GM23338 (cell line): ENCODE results near the gene SMIM33. TPM values are rescaled to one million over a fixed set of nuclear protein-coding genes. Genes with fewer than 3 reads are reported as not detected.

Experiments used
- ATAC-seq: fragments of 200-7000 bp; cut with Tn5 transposase; 3 replicates; pipeline ENCODE4 v1.9.1; 2020
- DNase-seq: peaks from one replicate; pipeline ENCODE4 v3.0.0-alpha.2; 2015; ENCODE audit warnings: low spot score
- H2AFZ ChIP-seq: fragments of 200-600 bp; sonication (generic); 2 replicates; pipeline ENCODE4 v1.8.0; 2016; ENCODE audit warnings: antibody characterized with exemption, mild to moderate bottlenecking, moderate library complexity
- H3F3A ChIP-seq: fragments of 200-600 bp; sonication (generic); replicated peaks from 2 replicates; pipeline ENCODE4 v1.8.0; 2017; ENCODE audit warnings: antibody characterized with exemption, mixed run types, low read depth
- H3K27ac ChIP-seq: fragments of 200-600 bp; sonication (generic); 2 replicates; pipeline ENCODE4 v1.6.1; 2016; ENCODE audit warnings: low read depth
- H3K27me3 ChIP-seq: fragments of 200-600 bp; sonication (generic); 2 replicates; pipeline ENCODE4 v1.8.0; 2016; ENCODE audit warnings: mild to moderate bottlenecking, mixed run types, moderate library complexity; ENCODE audit not compliant: insufficient read depth
- H3K36me3 ChIP-seq: fragments of 200-600 bp; sonication (generic); 2 replicates; pipeline ENCODE4 v1.8.0; 2016; ENCODE audit warnings: mild to moderate bottlenecking; ENCODE audit not compliant: insufficient read depth
- H3K4me1 ChIP-seq: fragments of 200-600 bp; sonication (generic); 2 replicates; pipeline ENCODE4 v1.8.0; 2016; ENCODE audit warnings: mild to moderate bottlenecking, moderate library complexity; ENCODE audit not compliant: insufficient read depth
- H3K4me2 ChIP-seq: fragments of 200-600 bp; sonication (generic); 2 replicates; pipeline ENCODE4 v1.7.1; 2017; ENCODE audit warnings: mixed run types
- H3K4me3 ChIP-seq: fragments of 200-600 bp; sonication (generic); 2 replicates; pipeline ENCODE4 v1.6.1; 2016; ENCODE audit warnings: mixed run types
- H3K79me2 ChIP-seq: fragments of 200-600 bp; sonication (generic); replicated peaks from 2 replicates; pipeline ENCODE4 v1.8.0; 2017; ENCODE audit warnings: mild to moderate bottlenecking; ENCODE audit not compliant: insufficient read depth
- H3K9me2 ChIP-seq: fragments of 200-600 bp; sonication (generic); 2 replicates; pipeline ENCODE4 v1.8.0; 2017; ENCODE audit not compliant: insufficient read depth
- H4K20me1 ChIP-seq: fragments of 200-600 bp; sonication (generic); replicated peaks from 2 replicates; pipeline ENCODE4 v1.8.0; 2017; ENCODE audit warnings: mild to moderate bottlenecking; ENCODE audit not compliant: insufficient read depth
- H3K27ac Mint-ChIP-seq: 2 replicates; pipeline ENCODE4 v1.8.0; 2020; ENCODE audit warnings: inconsistent platforms, mild to moderate bottlenecking, moderate library complexity, mixed read lengths
- H3K27me3 Mint-ChIP-seq: 3 replicates; pipeline ENCODE4 v1.8.0; 2022; ENCODE audit warnings: low read depth, mild to moderate bottlenecking, moderate library complexity, mixed read lengths, inconsistent platforms; ENCODE audit not compliant: insufficient read depth, poor library complexity
- H3K36me3 Mint-ChIP-seq: 3 replicates; pipeline ENCODE4 v1.8.0; 2021; ENCODE audit warnings: low read depth, mild to moderate bottlenecking, inconsistent platforms, moderate library complexity, mixed read lengths
- H3K4me1 Mint-ChIP-seq: 3 replicates; pipeline ENCODE4 v1.8.0; 2020; ENCODE audit warnings: mild to moderate bottlenecking, inconsistent platforms, mixed read lengths
- H3K4me3 Mint-ChIP-seq: 3 replicates; pipeline ENCODE4 v1.8.0; 2021; ENCODE audit warnings: moderate library complexity, mild to moderate bottlenecking, inconsistent platforms, mixed read lengths
- H3K9me3 Mint-ChIP-seq: 3 replicates; pipeline ENCODE4 v1.8.0; 2020; ENCODE audit warnings: moderate library complexity, mild to moderate bottlenecking, inconsistent platforms, mixed read lengths
- CREB1 ChIP-seq: fragments of 250-450 bp; sonication (Bioruptor Pico); IDR thresholded peaks from 2 replicates; pipeline ENCODE4 v1.5.0; 2020; ENCODE audit warnings: low read depth, mild to moderate bottlenecking, moderate library complexity
- EZH2 ChIP-seq: fragments of 200-600 bp; sonication (generic); IDR thresholded peaks from one replicate; pipeline ENCODE4 v1.8.0; 2017; ENCODE audit warnings: antibody characterized with exemption, mild to moderate bottlenecking, low read depth; ENCODE audit not compliant: unreplicated experiment
- EZH2phosphoT487 ChIP-seq: fragments of 200-600 bp; sonication (generic); IDR thresholded peaks from one replicate; pipeline ENCODE4 v1.8.1; 2018; ENCODE audit warnings: antibody characterized with exemption; ENCODE audit not compliant: unreplicated experiment
- JUNB ChIP-seq: IDR thresholded peaks from one replicate; pipeline ENCODE4 v1.6.1; 2016; ENCODE audit warnings: antibody characterized with exemption; ENCODE audit not compliant: unreplicated experiment
- NANOG ChIP-seq: IDR thresholded peaks from 2 replicates; pipeline ENCODE4 v1.6.1; 2016; ENCODE audit warnings: antibody characterized with exemption, borderline replicate concordance
- POLR2AphosphoS5 ChIP-seq: IDR thresholded peaks from 2 replicates; pipeline ENCODE4 v1.6.1; 2016; ENCODE audit warnings: antibody characterized with exemption, low read depth
- STAT1 ChIP-seq: IDR thresholded peaks from one replicate; pipeline ENCODE4 v1.6.1; 2016; ENCODE audit warnings: antibody characterized with exemption; ENCODE audit not compliant: unreplicated experiment
- ZNF114 ChIP-seq: fragments of 250-450 bp; sonication (Bioruptor Pico); IDR thresholded peaks from 2 replicates; pipeline ENCODE4 v1.5.0; 2020; ENCODE audit warnings: mild to moderate bottlenecking, moderate library complexity
- ZNF331 ChIP-seq: fragments of 250-450 bp; sonication (Bioruptor Pico); IDR thresholded peaks from 2 replicates; pipeline ENCODE4 v1.5.0; 2020; ENCODE audit warnings: low read depth, mild to moderate bottlenecking, moderate library complexity
- polyA plus RNA-seq: library from polyadenylated mRNA; unstranded; fragments of >200 nt; fragmentation: Nextera tagmentation; extraction: Ambion mirVana; gene quantifications from 2 replicates; pipeline ENCODE4 v1.2.1, GENCODE V29; 2016
- total RNA-seq: library from RNA; depleted of rRNA; stranded (reverse); fragments of >200 nt; shearing (Covaris generic); gene quantifications from 2 replicates; pipeline ENCODE4 v1.2.3, GENCODE V29; 2014
- TF ChIP-seq, protein P1 (sequence below), 2 experiments: fragments of 200-600 bp in 1 of 2; sonication (generic) in 1 of 2; conservative IDR thresholded peaks; 2 replicates each; pipeline versions ENCODE4 v1.5.1 to v1.6.1; 2016 to 2017; ENCODE audit warnings: antibody characterized with exemption in 2 of 2, low read depth in 2 of 2, mild to moderate bottlenecking in 2 of 2, moderate library complexity in 1 of 2
- TF ChIP-seq, protein P2 (sequence below): fragments of 250-450 bp; sonication (Bioruptor Pico); IDR thresholded peaks from 2 replicates; pipeline ENCODE4 v1.5.0; 2020; ENCODE audit warnings: mild to moderate bottlenecking, moderate library complexity
- TF ChIP-seq, protein P3 (sequence below): IDR thresholded peaks from one replicate; pipeline ENCODE4 v1.6.1; 2018; ENCODE audit warnings: antibody characterized with exemption; ENCODE audit not compliant: unreplicated experiment
- TF ChIP-seq, protein P4 (sequence below): IDR thresholded peaks from 2 replicates; pipeline ENCODE4 v1.6.1; 2016; ENCODE audit warnings: antibody characterized with exemption

The SMIM33 gene
- total and polyA plus RNA-seq, 2 experiments from 2014 or later, result not detected

DNA sequence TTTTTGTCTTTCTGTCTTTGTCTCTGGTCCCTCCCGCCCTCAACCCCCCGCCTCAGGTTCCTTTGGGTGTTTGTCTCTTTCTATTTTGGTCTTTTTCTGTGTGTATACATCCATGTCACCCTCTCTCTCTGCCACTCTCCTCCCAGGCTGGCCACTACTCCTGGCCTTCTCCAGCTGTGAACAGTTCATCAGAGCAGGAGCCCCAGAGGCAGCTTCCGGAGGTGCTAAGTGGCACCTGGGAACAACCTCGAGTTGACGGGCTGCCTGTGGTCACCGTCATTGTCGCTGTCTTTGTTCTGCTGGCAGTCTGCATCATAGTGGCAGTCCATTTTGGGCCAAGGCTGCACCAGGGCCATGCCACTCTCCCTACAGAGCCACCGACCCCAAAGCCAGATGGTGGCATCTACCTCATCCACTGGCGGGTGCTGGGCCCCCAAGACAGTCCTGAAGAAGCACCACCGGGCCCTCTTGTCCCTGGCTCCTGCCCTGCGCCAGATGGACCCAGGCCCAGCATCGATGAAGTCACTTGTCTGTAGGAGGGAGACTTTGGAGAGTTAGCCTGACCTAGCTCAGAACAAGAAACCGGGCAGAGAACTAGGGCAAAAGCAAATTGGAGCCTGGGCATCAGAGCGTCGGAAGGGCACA, 1.7 kb downstream of the SMIM33 start:
- H2AFZ ChIP-seq, result peak overlapping the region; percentile 64
- H3K4me2 ChIP-seq, result peak overlapping the region; percentile 1; the same call in 1 of the 2 replicates

More for the DNA sequence above, 1.7 kb downstream of the SMIM33 start:
- peaks cover 23% of the 10 kb centered on the region for H3K27me3 Mint-ChIP-seq
- H3K79me2 ChIP-seq, result no peaks in the 10 kb centered on the region
- no peaks in the 10 kb centered on the region for H3K9me2 ChIP-seq
- DNase-seq (no peak), ATAC-seq (peak; percentile 14)
- H3K27ac Mint-ChIP-seq, result peak overlapping the region; percentile 35; the same call in 1 of the 2 replicates
- peaks cover 37% of the 10 kb centered on the region for H3K4me1 Mint-ChIP-seq
- H3K4me3 ChIP-seq, result no peak overlapping the region
- H3K4me3 Mint-ChIP-seq, result peak overlapping the region; percentile 9; the same call in 1 of the 3 replicates
- H3K36me3 ChIP-seq, result no peaks in the 10 kb centered on the region
- 0 out of 2 replicates have a peak, but pooled peaks cover 7% of the 10 kb centered on the region for H3F3A ChIP-seq
- no peaks in the 10 kb centered on the region for H3K27me3 ChIP-seq
- peaks cover 17% of the 10 kb centered on the region for H3K4me1 ChIP-seq
- H3K27ac ChIP-seq, result 0 out of 2 replicates have a peak overlapping the region, but pooled peaks have one; percentile 36
- H3K9me3 Mint-ChIP-seq, result no peaks in the 10 kb centered on the region
- H3K36me3 Mint-ChIP-seq, result no peaks in the 10 kb centered on the region; the same call in 2 of the 3 replicates
- no peaks in the 10 kb centered on the region for H4K20me1 ChIP-seq
- TF ChIP-seq, protein P1, sequence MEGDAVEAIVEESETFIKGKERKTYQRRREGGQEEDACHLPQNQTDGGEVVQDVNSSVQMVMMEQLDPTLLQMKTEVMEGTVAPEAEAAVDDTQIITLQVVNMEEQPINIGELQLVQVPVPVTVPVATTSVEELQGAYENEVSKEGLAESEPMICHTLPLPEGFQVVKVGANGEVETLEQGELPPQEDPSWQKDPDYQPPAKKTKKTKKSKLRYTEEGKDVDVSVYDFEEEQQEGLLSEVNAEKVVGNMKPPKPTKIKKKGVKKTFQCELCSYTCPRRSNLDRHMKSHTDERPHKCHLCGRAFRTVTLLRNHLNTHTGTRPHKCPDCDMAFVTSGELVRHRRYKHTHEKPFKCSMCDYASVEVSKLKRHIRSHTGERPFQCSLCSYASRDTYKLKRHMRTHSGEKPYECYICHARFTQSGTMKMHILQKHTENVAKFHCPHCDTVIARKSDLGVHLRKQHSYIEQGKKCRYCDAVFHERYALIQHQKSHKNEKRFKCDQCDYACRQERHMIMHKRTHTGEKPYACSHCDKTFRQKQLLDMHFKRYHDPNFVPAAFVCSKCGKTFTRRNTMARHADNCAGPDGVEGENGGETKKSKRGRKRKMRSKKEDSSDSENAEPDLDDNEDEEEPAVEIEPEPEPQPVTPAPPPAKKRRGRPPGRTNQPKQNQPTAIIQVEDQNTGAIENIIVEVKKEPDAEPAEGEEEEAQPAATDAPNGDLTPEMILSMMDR (conservative IDR thresholded peaks at IDR 0.05; ENCODE audit: low read depth in 2 of 2), result no peak
- TF ChIP-seq JUNB, result no peak
- no peak for TF ChIP-seq CREB1 (CRISPR knock-in tag)
- TF ChIP-seq ZNF114 (CRISPR knock-in tag), result no peak
- TF ChIP-seq ZNF331 (CRISPR knock-in tag), result no peak
- TF ChIP-seq, protein P2, sequence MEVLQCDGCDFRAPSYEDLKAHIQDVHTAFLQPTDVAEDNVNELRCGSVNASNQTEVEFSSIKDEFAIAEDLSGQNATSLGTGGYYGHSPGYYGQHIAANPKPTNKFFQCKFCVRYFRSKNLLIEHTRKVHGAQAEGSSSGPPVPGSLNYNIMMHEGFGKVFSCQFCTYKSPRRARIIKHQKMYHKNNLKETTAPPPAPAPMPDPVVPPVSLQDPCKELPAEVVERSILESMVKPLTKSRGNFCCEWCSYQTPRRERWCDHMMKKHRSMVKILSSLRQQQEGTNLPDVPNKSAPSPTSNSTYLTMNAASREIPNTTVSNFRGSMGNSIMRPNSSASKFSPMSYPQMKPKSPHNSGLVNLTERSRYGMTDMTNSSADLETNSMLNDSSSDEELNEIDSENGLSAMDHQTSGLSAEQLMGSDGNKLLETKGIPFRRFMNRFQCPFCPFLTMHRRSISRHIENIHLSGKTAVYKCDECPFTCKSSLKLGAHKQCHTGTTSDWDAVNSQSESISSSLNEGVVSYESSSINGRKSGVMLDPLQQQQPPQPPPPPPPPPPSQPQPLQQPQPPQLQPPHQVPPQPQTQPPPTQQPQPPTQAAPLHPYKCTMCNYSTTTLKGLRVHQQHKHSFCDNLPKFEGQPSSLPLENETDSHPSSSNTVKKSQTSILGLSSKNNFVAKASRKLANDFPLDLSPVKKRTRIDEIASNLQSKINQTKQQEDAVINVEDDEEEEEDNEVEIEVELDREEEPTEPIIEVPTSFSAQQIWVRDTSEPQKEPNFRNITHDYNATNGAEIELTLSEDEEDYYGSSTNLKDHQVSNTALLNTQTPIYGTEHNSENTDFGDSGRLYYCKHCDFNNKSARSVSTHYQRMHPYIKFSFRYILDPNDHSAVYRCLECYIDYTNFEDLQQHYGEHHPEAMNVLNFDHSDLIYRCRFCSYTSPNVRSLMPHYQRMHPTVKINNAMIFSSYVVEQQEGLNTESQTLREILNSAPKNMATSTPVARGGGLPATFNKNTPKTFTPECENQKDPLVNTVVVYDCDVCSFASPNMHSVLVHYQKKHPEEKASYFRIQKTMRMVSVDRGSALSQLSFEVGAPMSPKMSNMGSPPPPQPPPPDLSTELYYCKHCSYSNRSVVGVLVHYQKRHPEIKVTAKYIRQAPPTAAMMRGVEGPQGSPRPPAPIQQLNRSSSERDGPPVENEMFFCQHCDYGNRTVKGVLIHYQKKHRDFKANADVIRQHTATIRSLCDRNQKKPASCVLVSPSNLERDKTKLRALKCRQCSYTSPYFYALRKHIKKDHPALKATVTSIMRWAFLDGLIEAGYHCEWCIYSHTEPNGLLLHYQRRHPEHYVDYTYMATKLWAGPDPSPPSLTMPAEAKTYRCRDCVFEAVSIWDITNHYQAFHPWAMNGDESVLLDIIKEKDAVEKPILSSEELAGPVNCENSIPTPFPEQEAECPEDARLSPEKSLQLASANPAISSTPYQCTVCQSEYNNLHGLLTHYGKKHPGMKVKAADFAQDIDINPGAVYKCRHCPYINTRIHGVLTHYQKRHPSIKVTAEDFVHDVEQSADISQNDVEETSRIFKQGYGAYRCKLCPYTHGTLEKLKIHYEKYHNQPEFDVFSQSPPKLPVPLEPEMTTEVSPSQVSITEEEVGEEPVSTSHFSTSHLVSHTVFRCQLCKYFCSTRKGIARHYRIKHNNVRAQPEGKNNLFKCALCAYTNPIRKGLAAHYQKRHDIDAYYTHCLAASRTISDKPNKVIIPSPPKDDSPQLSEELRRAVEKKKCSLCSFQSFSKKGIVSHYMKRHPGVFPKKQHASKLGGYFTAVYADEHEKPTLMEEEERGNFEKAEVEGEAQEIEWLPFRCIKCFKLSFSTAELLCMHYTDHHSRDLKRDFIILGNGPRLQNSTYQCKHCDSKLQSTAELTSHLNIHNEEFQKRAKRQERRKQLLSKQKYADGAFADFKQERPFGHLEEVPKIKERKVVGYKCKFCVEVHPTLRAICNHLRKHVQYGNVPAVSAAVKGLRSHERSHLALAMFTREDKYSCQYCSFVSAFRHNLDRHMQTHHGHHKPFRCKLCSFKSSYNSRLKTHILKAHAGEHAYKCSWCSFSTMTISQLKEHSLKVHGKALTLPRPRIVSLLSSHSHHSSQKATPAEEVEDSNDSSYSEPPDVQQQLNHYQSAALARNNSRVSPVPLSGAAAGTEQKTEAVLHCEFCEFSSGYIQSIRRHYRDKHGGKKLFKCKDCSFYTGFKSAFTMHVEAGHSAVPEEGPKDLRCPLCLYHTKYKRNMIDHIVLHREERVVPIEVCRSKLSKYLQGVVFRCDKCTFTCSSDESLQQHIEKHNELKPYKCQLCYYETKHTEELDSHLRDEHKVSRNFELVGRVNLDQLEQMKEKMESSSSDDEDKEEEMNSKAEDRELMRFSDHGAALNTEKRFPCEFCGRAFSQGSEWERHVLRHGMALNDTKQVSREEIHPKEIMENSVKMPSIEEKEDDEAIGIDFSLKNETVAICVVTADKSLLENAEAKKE (CRISPR knock-in tag), result no peak
- TF ChIP-seq EZH2phosphoT487, result no peak
- no peak for TF ChIP-seq STAT1
- TF ChIP-seq, protein P3, sequence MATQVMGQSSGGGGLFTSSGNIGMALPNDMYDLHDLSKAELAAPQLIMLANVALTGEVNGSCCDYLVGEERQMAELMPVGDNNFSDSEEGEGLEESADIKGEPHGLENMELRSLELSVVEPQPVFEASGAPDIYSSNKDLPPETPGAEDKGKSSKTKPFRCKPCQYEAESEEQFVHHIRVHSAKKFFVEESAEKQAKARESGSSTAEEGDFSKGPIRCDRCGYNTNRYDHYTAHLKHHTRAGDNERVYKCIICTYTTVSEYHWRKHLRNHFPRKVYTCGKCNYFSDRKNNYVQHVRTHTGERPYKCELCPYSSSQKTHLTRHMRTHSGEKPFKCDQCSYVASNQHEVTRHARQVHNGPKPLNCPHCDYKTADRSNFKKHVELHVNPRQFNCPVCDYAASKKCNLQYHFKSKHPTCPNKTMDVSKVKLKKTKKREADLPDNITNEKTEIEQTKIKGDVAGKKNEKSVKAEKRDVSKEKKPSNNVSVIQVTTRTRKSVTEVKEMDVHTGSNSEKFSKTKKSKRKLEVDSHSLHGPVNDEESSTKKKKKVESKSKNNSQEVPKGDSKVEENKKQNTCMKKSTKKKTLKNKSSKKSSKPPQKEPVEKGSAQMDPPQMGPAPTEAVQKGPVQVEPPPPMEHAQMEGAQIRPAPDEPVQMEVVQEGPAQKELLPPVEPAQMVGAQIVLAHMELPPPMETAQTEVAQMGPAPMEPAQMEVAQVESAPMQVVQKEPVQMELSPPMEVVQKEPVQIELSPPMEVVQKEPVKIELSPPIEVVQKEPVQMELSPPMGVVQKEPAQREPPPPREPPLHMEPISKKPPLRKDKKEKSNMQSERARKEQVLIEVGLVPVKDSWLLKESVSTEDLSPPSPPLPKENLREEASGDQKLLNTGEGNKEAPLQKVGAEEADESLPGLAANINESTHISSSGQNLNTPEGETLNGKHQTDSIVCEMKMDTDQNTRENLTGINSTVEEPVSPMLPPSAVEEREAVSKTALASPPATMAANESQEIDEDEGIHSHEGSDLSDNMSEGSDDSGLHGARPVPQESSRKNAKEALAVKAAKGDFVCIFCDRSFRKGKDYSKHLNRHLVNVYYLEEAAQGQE, result no peak
- TF ChIP-seq POLR2AphosphoS5, result no peak
- TF ChIP-seq NANOG, result no peak
- TF ChIP-seq EZH2, result no peak
- TF ChIP-seq, protein P4, sequence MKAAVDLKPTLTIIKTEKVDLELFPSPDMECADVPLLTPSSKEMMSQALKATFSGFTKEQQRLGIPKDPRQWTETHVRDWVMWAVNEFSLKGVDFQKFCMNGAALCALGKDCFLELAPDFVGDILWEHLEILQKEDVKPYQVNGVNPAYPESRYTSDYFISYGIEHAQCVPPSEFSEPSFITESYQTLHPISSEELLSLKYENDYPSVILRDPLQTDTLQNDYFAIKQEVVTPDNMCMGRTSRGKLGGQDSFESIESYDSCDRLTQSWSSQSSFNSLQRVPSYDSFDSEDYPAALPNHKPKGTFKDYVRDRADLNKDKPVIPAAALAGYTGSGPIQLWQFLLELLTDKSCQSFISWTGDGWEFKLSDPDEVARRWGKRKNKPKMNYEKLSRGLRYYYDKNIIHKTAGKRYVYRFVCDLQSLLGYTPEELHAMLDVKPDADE, result no peak
